ENCODE data around the gene CDH10.

CDH10 gene

DNA sequence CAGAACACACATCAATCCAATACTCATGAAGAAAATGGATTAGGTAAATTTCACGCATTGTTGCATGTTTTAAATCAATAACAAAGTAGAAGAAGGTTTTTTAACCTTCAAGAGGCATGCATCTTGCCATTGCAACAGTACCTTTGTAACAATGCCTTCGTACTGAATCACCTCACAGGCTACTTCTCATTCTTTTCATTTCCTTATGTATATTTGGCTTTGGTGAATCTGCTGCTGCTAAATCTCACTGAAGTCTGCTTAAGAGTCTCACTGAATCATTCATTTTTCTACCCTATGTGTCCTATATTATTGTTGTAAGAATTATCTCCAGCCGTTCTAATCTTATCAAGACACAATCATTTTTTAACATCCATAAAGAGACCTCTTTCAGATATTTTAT lies 152.5 kb downstream of the CDH10 start:
- DNase-seq (ENCODE audit: extremely low read depth in 1 of 2, low read depth in 1 of 2), result no peak

DNA sequence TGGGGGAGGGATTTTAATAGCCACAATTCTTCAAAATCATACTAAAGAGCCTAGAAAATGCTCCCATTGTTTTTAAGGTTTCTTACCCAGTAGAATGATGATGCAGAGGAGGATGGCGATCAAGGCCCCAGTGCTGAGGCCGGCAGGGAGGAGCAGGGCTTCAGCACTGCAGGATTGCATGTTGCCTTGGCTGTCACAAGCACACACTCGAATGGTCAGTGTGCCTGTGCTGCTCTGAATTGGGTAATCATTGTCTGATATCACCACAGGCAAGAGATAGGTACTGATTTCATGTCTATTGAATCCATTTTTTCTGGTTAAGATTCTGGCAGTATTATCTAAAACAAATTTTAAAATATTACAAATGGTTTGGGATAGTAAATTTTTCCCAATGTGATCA lies 153.3 kb downstream of the CDH10 start:
- no peak for DNase-seq (ENCODE audit: extremely low read depth in 1 of 2, low read depth in 1 of 2)

DNA sequence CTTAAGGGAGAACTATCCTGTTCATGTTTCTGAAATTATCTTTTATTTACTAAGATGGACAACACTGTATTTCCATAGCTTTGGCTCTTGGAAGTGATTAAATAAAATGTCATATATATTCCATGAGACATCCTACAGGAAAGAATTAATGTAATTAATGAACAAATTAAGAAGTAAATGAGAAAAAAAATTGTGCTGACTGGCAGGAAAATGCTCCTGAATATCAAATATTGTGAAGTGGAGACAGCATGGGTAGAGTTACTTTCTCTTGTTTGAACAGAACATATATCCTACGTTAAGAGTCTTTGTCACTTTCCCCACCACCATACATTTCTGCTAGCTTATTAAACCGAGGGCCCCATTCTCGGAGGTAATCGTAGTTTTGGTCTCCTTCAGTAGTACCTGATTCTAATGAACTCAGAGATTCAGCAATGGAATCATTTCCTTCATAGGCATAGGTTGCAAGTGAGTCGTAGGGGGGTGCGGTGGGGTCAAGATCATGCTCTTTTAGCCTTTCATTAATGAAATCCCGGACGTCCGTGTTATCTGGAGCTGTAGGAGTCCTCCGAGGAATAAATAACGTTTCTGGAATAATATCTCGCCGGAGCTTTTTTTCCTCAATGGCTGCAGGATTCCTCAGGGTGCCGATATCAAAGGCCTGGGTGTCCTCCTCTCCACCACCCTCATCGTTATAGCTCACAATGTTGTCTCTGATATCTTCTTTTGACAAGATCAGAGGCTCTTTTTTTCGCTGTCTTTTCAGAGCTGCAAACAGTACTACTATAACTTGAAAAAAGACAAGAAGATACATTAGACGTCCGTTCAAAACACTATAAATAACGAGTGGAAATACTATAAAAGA lies 157.2 kb downstream of the CDH10 start:
- DNase-seq (ENCODE audit: extremely low read depth in 1 of 2, low read depth in 1 of 2), result no peak

DNA sequence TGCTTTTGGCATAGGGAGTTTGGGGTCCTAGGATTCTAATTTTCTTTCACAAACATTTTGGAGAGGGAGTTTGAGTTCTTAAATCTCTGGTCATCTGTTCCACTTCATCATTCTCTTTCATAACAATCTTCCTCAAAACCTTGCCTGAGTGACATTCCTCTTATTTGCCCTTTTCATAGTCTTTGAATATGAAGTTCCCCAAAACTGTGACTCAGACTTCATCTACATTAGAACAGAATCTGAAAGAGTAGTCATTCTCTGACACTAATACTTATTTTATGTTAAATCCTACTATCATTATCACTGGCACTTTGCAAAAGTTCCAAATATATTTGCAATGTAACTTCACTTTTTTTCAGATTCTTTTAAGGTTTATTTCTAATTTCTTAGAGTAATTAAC lies 163.8 kb downstream of the CDH10 start:
- no peak for DNase-seq (ENCODE audit: extremely low read depth in 1 of 2, low read depth in 1 of 2)

DNA sequence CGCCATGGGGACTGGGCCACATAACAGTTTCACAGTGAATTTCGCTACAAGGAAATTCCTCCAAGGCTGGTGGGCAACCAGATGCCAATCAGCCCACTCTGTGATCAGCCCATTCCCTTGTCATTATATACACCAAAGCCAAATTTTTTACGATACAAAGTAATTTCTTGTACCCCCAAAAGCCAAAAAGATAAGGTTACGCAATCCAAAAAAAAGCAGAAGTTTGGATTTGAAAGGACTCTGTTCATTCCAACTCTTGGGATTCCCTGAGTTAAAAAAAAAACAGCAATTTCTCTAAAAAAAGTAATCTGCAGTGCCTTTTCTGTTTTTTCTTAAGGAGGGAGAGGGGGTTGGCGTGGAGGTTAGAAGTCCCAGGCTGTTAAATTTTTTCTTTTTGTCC lies 166.8 kb downstream of the CDH10 start:
- no peak for DNase-seq (ENCODE audit: extremely low read depth in 1 of 2, low read depth in 1 of 2)

DNA sequence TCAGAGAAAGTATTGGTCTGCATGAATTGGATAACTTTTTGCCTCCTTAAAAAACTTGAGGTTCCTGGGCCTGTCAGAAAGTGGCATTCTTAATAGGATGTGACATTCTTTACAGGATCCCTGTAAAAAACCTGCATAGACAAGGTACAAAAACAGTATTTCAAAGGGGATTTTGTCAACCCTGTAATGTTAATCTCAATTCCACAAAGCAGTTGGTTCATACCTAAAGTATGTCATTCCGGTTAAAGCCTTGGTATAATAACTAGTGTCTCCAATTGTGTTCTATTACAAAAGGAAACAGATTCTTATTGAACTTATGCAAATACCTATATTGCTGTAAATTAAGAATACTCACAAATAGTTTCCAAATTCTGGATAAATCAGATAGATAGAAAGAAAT lies 169.7 kb downstream of the CDH10 start:
- no peak for DNase-seq (ENCODE audit: extremely low read depth in 1 of 2, low read depth in 1 of 2)

DNA sequence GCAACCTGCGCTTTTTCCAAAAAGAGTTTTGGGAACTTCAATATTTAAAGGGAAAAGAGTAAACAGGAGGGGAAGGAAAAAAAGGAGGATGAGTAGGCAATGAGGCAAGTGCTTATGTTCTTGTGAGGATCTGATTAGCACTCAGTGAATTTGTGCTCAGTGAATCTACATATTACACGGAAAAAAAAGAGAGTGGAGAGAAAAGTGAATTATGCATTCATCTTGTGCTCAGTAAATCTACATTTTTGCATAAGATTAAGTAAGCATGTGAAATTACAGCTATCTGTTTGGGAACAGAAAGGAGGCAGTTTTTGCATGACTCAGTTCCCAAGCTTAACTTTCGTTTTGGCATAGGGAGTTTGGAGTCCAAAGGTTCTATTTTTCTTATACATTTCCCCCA lies 170.1 kb downstream of the CDH10 start:
- DNase-seq (ENCODE audit: extremely low read depth in 1 of 2, low read depth in 1 of 2), result no peak

DNA sequence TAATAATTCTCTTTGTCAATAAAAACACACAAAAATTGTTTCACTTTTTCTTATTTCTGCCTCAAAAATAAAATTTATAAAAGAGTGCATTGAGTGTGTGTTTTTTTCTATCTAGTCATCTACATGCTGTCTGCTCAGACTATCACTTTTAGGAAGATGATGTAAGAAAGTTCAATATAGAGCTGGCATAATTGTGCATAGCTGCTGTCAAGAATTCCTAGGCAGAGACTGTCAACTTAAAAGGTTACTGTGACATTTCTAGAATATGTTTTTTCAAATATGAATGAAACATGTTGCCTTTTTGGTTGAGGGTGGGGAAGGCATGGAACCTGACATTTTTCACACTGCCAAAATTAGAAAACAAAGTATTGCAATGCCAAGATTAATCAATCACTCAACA lies 172.3 kb downstream of the CDH10 start:
- no peak for DNase-seq (ENCODE audit: extremely low read depth in 1 of 2, low read depth in 1 of 2)

DNA sequence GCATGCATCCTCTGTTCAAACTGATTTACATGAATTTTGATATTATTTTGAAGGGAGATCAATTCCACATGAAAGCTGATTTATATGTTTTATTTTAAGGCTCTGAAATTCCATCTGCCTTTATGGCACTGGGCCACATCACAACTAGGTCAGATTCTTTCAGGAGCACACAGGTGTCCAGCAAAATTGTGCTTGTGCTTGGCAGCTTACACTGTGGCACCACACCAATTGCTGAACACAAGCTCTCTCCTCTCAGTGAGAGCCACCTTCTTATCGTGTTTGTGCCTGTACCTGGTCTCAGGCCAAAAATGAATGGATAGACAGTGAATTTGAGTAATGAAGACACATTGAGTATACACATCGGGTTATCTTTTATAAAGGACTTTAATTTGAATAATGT lies 200.4 kb downstream of the CDH10 start:
- DNase-seq (ENCODE audit: extremely low read depth in 1 of 2, low read depth in 1 of 2), result no peak

DNA sequence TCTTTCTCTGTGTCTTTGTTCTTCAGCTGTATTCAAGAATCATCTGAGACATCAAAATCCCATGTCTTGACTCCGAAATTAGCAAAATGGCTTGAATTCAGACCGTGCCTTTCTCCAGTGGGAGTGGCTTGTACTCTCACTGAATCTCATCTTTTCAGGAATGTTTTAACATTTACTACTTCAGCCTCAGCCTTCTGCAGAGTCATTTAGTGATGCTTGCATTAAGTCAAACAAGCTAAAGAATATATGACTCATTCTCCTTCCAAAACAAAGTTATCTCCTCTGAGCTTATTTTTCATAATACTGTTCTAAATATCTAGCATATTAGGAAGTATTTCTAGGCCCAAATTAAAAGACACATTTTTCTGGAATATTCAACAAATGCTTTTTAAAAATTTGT lies 205.3 kb downstream of the CDH10 start:
- DNase-seq (ENCODE audit: extremely low read depth in 1 of 2, low read depth in 1 of 2), result no peak

Data from stimulated activated CD8-positive, alpha-beta memory T cell treated with anti-CD3 and anti-CD28 coated beads, Interleukin-7, amount 100 ng/mL, for 48 hours (primary cell).